ENCODE measurements around the gene TIAM2.

The TIAM2 gene

DNA sequence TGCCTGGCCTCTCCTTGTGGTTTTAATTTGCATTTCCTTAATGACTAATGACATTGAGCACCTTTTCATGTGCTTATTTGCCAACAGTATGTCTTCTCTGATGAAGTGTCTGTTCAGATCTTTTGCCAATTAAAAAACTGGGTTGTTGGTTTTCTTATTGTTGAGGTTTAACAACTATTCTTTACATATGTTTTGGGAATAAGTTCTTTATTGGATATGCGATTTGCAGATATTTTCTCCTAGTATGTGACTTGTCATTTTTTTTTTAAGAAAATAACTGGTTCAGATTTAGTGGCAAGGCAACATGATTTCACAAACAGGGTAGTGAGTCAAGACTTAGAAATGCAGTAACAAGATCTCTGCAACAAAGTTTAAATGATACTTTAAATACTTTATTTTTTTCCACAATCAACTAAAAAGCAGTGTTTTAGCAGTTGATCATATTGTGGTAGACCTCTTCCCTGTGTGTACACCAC, 67.8 kb downstream of the TIAM2 start:
- no peak for DNase-seq (ENCODE audit: low spot score)

DNA sequence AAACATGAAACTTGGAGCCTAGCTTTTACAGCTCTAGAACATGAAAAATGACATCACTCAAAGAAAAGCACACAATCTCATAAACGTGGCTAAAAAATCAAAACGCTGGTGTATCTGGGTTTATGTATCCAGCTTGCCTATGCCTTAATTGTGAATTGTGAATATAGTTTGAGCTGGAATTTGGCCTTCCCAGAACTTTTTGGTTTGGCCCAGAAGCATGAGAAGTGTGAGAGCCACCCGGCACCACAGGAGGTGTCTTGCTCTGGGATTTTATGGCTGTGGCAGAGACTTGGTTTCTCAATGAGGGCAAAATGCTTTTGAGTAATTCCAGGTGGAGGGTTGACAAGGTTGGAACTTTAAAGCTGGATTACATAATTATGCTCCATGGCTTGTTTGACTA, 69.2 kb downstream of the TIAM2 start:
- no peak for DNase-seq (ENCODE audit: low spot score)

DNA sequence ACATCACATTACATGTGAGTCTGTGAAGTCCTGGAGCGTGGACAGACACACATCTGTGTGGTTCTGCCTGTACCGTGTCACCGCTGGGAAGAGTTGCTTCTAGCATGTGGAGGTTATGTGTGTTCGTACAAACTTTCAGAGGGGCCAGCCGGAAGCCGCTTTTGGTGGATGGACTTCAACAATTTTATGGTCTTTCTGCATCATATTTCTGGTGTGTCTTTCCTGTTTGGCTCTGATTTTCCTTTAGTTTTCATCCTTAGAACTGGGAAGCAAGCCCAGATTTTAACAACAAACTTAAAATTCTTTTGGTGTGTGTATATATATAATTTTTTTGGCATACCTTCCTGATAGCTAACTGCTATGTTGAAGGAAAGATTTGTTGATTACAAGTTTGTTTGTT, 71.2 kb downstream of the TIAM2 start:
- no peak for DNase-seq (ENCODE audit: low spot score)

DNA sequence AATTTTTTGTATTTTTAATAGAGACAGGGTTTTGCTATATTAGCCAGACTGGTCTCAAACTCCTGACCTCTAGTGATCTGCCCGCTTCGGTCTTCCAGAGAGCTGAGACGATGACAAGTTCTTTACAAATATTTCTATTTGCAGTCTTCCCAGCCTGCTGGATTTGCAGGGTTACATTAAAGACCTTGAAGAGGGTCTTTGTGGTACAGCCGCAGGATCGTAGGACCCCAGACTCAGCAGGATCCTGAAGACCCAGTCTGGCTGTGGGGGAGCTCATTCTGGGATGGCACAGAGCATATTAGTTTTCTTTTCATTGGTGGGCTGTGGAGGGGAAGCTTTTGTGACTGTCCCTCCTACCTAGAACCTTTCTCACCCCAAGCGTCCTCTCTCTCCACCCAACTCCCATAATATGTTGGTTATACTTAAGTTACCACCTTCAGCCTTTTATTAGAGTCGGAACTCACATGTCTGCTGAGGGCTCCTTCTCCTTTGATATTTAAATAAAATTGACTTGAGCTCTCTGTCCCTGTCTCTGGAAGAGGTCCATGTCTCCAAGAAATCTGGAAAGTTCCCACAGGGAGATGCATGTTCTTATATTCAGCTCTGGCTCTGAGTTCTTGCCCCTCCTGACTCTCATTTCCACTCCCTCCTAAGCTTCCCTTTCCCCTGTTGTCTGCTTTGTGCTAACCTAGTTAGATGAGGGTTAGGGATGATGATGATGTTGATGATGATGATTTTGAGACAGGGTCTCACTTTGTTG, 72.0 kb downstream of the TIAM2 start:
- DNase-seq (ENCODE audit: low spot score), result no peak

DNA sequence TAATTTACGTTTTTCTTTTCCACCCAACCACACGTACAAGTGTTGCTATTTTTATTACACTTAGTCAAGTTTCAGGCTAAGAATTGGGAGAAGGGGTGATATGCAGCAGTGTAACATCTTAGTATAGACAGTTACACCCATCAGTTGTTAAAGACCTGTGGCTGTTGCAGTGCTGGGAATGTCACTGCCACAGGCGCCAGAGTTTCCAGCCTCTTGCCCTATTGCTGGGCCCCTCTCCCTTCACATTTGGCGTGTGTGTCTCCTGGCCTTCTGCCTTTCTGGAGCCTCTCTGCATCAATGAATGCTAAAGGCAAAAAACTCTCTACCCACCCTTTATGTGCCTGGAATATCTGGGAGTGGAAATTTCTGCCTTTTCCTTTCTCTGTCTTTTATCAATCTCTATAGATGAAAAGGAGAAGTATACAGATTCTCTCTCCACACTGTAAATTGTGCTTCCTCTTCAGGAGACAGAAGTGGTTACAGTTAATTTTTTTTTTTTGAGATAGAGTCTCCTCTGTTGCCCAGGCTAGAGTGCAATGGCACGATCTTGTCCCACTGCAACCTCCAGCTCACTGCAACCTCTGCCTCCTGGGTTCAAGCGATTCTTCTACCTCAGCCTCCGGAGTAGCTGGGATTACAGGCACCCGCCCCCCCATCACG, 73.0 kb downstream of the TIAM2 start:
- no peak for DNase-seq (ENCODE audit: low spot score)

DNA sequence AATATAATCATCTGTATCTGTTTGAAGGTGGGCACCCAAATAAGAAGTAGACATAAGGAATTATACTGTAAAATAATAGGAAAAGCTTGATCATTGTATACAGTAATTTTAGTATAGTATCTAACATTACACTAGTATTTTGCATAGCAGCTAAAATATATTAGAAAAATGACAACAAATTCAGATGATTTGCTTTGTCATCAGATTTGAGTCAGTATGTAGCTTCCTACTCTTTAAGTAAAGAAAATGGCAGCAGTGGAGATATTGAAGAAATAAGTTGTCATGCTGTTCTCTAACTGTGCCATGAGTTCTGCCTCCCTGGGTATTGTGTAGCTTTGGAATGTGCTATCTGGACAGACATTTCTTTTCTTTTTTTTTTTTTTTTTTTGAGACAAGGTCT, 74.4 kb downstream of the TIAM2 start:
- no peak for DNase-seq (ENCODE audit: low spot score)

DNA sequence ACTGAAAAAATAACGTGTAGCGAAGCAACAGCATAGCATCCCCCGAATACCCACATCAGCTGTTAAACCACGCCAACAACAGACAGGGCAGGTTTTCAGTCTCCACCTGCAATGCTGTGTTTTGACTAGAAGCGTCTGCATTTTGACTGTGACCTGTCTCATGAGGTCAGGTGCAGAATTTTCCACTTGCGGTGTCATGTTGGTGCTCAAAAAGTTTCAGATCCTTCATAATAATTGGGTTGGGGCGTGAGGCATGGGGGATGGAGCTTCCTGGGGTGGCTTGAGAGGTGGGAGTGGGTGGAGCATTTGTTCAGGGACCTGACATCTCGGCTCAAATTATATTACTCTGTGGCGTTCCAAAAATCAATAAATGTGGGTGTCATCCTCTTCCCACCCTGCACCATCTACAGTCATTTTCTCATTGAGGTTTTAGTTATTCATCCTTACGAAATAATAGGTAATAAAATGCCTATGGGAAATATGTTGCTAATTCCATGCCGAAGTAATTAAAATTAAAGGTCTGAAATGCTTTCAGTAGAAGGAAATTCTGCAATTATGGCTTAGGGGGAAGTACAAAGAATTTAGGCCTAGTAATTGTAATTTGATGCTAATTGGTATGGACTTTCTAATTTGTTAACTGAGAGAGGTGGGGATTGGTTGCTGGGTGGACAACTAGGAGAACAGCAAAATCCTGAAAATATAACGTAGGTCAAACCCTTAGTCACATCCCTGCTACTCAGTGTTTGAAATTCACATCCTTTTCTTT, 81.0 kb downstream of the TIAM2 start:
- DNase-seq (ENCODE audit: low spot score), result no peak

DNA sequence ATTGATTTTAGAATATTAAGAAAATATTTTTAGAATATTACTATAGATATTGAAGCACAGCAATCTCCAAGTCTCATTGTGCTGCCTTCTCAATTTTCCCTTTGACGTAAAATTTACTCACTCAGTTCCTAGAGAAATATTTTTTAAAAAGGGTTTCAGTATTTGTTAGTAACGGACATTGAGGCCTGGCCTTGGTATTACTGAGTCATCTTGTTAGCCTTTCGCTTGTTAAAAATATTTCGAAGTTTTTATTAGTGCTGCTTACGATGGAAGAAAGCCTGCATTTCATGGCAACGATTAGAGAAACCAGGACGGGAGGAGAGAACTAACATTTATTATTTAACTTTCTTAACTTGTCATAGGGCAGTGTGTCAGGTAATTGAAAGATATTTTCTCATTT, 82.2 kb downstream of the TIAM2 start:
- DNase-seq (ENCODE audit: low spot score), result no peak

DNA sequence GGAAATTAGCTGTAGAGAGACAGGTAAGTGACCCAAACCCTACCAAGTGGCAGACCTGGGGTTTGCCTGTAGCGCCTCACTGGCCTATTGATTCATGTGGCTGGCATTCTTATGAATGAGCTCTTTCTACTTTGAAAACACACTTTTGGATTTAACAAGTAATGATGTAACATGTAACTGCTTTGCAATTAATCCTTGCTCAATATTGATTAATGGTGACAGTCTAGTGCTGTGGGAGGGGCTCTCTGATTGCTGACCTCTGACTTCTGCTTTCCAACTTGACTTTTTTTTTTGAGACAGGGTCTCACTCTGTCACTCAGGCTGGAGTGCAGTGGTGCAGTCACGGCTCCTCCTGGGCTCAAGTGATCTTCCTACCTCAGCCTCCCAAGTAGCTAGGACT, 82.7 kb downstream of the TIAM2 start:
- DNase-seq (ENCODE audit: low spot score), result no peak

DNA sequence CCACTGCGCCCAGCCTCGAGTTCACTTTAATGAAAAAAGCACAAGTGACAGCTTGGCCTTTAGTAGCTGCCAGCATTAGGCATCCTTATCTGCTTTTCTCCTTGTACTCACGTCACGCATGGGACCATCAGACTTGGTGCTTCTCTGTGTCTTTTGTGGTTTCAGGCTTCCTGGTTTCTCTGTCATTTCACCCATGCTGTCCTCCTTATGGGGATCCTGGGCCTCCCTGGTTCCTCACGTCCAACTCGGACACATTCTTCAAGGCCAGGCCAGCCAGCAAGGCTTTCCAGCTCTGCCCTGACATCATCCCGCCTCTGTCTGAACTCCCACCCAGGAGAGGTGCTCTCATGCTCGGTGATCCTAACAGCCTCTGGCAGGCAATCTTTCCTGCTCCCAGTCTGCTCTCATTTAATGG, 83.2 kb downstream of the TIAM2 start:
- no peak for DNase-seq (ENCODE audit: low spot score)

DNA sequence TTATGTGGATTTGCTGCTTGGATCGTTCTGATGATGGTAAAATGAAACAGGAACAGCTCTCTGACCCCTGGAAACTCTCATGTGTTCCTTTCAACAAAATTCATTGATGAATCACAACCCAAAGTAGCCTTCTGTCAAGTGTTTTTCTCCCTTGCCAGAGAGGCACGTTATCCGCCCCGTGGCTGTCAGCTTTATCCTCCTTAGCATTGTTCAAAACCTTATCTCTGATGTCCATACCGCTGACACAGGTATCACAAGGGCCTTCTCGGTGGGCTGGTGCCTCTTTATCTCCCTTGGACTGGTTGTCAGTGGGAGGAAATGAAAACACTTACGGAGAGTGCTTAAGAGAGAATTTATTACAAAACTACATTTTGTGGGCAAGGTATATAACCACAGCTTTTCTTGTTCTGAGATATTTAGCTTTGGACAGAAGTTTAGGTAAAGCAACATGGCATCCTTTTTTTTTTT, 84.9 kb downstream of the TIAM2 start:
- DNase-seq (ENCODE audit: low spot score), result no peak

DNA sequence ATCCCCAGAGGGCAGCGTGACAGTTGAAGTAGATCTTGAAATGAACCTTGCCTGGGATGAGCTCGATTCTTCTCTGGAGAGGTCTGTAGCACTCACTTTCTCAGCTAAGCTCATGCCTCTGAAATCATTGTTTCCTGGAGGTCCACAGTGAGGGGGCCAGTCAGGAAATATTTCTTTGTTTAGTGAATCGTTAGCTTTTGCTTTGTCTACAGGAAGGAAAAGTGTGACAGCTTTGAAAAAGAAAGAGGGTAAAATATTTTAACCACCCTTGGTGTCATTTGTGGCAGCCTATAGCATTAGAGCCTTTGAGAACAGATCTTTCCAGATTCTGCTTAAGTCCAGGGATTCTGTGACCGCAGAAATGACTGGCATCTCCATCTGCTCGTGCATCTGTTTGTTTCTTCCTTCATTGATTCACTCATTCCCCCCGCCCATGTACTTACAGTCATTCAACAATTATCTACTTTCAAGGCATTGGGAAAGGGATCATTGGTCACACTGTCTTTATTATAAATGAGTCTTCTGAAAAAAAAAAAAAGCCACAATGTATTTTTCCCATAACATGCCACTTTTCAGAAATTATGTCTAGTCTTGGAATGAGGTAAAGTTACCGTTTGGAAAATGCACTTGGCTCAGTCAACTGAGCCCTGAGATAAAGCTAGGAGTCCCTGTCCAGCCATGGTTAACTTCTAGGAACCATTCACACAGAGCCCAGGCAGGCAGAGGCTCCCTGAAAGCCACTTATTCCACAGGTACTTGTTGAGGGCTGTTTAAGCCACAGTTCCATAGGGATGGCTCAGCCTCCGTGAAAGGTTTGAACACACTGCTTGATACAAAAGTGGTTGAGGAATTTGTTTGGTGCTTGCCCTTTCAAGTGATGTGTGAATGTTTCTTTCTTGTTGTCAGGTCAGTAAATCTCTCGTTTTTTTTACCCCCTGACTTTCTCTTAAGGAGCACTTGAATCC, 86.0 kb downstream of the TIAM2 start:
- DNase-seq (ENCODE audit: low spot score), result no peak

DNA sequence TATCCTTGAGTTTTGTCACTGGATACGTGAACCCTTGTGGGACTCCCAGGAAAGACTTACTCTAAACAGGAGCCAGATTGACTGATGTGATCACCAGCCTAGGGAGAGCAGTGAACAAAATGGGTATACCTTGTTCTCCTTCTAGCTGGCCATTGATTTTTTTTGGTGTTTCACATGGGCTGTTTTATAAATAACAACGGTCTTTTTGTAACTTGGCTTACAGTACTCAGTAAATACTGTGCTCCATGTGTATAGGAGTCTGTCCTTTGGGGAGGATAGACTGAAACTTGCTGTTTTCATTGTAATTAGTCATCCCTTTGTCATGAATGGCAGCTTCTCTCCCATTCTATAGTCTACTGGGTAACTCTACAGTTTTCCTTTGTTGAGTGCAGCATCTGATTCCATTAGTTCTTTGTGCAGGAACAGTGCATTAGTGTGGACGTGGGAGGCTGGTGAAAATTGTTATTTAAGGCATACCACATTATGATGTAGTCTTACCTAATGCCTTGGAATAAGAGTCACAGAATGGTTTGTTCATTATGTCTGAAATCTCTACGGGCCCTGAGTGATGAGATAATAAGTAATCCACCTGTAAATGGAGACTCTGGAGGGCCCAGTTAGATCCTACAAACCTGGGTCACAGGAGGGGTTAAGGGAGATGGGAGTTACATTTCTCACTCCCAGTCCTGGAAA, 89.5 kb downstream of the TIAM2 start:
- no peak for DNase-seq (ENCODE audit: low spot score)

DNA sequence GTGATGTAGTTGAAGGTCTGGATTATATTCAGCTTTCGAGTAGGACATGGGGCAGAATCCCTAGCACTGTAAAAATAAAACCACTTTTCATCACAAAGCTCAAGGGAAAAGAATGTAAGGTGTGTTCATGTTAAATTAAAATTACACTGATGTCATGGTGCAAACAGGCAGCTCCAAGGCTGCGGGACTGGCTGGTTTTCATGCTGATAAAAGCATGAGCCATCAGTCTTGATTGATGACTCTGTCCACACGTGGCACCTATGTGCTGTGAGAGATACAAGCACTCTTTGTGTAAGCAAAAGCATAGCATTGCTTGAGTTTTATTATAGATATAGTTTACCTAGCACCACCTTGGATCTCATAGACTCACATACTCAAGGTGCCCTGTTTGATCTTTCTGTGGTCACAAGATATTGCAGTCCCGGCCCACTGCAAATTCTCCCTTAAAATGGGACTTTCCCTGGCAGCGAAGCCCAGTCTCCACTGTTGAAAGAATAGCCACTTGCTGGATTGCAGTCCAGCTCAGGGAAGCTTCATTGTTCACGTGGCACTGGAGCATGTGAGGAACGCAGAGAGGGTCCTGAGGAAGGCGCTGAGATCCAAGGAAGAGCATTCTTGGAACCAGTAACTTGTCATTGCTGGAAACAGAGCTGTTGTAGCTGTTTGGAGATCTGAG, 90.6 kb downstream of the TIAM2 start:
- DNase-seq (ENCODE audit: low spot score), result no peak

DNA sequence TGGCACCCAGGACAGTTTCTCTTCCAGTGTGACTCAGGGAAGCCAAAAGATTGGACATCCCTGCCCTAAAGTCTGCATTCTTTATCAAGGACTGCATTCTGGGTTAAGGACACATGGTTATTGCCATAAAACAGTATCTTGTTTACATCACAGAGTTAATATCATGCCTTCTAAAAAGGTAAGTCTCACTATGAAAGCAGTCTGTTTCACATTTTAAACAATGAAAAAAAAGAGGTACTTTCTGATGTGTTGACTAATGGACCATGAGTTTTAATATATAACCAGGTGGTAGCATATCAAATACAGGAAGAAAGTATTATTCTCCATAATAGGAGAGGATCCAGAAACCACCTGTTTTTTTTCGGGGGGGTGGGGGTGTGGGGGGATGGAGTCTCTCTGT, 93.7 kb downstream of the TIAM2 start:
- no peak for DNase-seq (ENCODE audit: low spot score)

DNA sequence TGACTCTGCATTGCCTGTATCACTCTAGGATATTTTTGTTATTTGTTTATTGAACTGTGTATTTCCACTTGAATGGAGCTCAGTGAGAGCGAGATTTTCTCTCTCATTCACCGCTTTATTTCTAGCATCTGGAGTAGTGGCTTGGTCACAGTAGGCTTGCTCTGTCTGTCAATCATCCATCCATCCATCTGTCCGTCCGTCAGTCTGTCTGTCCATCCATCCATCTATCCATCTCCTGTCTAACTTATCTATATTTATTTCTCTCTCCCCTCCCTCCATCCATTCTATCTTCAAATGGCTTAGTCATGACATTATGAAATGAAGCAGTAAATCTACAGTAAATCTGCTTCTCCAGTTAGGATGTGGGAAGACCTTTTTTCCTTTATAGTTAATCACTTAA, 94.6 kb downstream of the TIAM2 start:
- DNase-seq (ENCODE audit: low spot score), result no peak

DNA sequence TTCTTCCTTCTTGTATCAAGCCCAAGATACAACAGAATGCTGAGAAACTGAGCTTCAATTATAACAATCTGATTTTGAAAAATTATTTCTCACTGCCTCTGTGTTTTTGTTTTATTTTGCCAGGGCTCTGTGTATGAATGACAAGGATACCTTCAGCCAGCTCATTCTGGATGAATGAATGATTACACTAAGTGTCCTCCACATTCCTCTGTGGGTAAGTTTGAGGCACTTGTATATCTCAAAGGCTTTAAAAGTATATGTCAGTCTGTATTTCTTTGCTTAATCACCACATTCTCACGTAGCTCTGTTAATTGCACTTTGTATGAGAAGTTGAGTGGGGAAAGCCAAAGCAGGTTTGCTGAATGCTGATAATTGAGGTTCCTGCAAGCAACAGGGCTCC, 95.1 kb downstream of the TIAM2 start:
- DNase-seq (ENCODE audit: low spot score), result no peak

DNA sequence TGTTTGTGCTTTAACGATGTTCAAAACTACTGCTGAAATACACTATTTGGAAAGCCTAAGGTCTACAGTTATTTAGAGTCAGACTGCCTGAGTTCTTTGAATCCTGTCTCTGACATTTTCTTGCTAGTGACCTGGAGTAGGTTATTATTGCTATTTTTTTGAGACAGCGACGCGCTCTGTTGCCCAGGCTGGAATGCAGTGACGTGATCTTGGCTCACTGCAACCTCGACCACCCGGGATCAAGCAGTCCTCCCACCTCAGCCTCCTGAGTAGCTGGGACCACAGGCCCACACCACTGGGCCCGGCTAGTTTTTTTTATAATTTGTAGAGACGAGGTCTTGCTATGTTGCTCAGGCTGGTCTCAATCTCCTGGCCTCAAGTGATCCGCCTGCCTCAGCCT, 96.6 kb downstream of the TIAM2 start:
- no peak for DNase-seq (ENCODE audit: low spot score)

DNA sequence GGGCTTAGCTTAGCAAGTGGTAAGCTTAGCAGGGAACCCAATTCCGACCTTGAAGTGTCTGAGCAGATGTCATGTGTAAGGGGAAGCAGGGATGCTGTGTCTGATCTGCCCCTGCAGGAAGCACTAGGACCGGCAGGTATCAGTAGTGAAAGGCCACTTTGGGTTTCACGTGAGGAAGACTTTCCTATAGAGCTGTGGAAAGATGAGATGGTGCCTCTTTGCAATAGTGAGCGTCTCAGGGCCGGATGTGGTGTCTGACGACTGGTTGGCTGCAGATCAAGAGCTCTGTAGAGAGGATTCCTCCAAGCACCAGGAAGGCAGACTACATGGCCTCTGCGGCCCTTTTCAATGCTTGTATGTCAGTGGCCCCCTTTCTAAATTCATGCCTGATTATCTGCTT, 98.3 kb downstream of the TIAM2 start:
- DNase-seq (ENCODE audit: low spot score), result no peak

DNA sequence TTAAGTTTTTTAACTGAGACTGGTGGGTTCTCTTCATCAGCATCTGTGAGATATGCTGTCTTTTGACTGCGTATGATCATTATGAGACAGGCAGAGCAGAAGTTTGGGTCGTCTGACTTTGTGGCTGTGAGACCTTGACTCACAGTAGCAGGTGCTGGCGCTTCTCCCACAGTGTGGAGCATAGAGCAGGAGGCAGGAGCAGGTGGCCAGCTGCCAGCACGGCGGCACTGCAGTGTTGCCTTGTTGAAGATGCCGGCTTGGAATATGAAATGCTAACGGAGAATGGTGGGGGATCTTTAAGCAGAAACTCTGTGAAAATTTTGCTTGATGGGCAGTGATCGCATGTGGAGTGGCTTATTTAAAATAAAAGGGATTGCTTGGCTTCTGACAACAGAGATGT, 105.0 kb downstream of the TIAM2 start:
- no peak for DNase-seq (ENCODE audit: low spot score)

DNA sequence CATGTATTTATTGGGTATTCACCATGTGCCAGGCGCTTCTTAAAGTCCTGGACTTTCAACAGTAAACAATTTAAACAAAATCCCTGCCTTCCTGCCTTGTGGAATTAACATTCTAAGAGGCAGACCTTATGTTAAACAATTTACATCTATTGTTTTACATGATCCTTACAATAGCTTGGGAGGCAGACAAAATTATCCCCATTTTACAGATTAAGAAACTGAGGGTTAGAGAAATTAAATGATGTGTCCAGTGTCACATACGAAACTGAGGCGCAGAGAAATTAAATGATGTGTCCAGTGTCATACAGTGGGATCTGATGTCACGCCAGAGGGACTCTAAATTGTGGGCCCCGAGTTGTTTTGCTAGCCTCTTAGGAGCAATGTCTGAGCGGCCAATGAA, 105.5 kb downstream of the TIAM2 start:
- DNase-seq (ENCODE audit: low spot score), result no peak

Data from ecto neural progenitor cell (in vitro differentiated cells).